Skin of body (tissue), 2 donors: ENCODE data around the gene ZNF536. TPM values are rescaled to one million over a fixed set of nuclear protein-coding genes. Genes with fewer than 3 reads are reported as not detected.

Experiments used
- DNase-seq: peaks from one replicate; lab custom pipeline; 2025; lab: John Stamatoyannopoulos, UW
- total RNA-seq: library from RNA; depleted of rRNA; stranded (reverse); fragments of >200 nt; gene quantifications from one replicate; pipeline ENCODE4 v1.2.3, GENCODE V29; 2014

ZNF536 gene
- 8.9 TPM for total RNA-seq

DNA sequence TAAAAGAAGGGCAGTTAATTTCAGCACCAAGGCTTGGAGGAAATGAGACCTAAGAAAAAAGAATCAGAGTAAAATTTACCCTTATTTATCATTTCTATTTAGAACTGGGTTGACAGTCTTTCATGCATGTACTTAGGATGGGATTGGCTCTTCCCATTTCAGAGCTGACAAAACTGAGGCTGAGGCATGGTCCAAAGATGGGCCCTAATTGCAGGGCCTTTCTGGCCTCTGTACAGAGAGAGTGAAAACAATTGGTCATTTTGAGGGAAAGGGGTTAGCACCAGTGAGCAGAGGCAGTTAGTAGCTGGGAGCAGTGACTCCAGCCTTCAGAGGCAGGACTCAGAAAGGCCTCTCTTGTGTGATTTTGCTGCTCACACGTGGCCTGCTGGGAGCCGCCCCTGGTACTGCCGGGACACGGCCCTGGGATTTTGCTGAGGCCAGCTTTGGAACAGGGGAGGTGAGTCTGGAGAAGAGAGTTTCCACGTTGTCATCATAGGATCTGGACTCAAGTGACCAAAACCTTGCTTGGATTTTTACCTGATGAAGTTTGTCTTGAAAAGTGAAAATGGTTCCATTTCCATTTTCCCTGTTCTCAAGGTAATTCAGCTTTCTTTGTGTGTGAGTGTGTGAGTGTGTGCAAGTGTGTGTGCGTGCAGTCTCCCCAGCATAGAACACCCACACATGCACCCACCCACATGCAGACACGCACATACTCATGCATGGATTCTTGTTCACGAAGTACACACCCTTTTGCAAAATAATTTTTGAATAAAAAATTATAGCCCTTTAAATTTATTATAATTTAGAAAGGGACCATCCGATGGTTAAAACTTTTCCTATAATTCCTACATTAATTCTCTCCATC lies at the start of gene ZNF536:
ZNF536 (plus strand) TSS at position 425 of the 865 bp plus-strand sequence. CDS start 71,179 bp downstream, outside the sequence.
- no peak for DNase-seq

DNA sequence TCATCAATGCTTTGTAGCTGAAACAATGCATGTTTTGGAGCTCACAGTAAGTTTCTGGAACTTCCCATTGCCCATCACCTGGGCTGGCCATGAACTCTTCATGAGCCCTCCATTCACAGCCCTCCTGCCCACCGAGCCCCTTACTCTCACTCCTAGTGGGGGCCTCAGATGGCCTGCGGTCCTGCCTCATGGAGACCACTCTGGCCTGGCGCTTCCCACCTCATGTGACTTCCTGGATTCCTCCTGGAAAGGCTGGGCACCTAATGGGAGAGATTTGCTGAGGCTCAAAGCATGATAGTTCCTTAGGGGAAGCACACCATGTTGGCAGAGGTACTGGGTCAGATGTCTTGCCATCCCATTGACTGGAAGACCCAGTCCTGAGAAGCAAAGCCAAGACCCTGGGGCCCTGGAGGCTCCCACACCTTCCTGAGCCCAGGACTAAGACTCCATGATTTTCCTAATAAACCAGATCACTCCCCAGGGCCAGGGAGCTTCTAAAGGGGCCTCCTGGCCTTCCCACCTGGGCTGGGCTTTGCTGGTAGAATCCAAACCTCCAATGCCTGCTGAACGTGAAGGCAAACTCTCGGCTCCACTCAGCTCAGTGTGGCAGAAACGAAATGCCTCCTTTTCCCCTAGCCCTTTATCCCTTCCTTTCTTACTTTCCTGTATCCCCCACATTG lies 49.4 kb upstream of the ZNF536 start:
- DNase-seq: no peak

DNA sequence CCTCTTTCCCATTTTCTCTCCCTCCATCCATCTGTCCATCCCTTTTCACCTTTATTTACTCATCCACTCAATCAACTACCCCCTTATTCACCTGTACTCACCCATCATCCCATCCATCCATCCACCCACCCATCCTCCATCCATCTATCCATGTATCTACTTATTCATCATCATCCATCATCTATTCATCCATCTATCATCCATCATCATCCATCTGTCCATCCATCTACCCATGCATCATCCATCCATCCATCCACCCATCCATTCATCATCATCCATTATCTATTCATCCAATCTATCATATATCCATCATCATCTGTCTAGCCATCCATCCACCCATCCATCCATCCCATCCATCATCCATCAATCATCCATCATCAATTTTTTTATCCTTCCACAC lies 48.3 kb upstream of the ZNF536 start:
- DNase-seq: no peak

DNA sequence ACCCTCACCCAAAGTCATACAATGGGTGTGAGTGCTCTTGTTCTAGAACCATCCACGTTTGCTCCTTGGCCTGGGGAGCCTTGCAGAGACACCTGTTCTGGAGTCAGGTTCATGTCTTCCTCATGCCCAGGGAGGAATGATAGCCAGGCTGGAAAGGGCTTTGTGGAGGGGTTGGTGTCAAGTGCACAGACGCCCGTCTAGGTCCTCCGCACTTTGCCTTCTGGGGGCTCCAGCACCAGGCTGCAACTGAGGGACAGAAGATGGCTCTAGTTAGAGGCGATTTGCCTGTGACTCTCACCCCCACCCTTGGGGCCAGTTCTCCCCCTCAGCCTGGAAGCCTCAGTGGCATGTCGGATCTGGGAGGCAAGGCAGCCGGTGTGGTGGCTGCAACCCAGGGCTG lies 47.2 kb upstream of the ZNF536 start:
- no peak for DNase-seq

DNA sequence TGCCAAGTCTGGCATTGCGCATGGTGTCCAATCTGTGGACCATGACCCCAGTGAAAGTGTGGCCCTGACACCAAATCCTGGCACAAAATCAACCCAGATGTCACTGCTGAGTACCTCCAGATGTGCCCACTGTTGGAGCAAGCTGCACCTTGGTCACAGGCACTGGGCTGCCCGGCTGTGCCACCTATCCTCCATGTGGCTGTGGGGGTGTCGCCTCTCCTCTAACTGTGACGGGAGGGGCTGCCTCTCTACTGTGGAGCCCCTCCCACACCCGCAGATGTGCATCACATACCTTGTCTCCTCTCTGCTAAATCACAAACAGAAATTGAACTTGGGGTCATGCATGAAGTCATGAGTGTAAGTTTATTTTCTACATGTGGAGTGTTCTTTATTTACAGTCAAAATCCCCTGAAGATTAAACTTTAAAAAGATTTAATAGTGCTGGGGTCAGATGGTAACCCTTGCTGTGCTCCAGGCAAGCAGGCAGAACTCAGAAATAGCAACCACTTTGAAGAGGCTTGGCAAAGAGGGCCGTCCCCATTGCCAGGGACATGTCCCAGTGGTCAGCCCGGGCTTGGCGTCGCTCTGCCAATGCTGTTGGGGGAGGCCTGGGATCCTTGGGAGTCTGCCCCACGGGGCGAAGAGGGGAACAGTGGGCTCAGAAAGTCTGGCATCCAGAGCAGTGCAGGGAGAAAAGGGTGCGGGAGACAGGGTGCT lies 46.4 kb upstream of the ZNF536 start:
- no peak for DNase-seq

DNA sequence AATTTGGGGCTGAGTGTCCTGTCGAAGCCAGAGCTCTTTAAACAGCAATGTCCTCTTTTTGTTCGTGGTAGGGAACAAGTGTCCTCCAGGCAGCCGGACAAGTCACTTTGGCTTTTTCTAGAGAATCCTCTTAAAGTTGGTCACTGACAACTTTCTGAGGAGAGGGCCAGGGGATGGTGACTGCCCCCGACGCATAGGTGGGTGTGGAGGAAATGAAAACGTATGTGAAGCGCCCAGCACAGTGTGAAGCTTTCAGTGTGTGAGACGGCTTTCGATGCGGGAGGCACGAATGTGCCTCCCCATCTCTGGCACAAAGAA lies 45.8 kb upstream of the ZNF536 start:
- no peak for DNase-seq

DNA sequence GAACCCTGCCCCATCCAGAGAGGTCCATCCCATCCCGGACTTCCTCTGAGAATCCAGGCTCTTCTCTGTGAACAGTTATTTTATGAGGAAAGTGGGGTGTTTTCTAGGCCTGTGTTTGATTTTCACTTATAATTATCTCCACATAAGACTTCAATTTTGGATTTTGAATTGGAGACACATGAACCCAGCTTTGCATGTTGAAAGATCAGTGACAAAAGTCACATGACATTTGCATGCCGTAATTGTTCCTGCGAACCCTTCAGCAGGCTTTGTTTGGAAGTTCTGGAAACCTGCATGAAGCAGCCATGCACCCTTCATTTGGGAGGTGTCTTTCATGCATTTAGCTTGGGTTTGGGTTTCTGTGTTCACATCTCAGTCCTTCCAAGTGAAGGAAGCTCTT lies 44.9 kb upstream of the ZNF536 start:
- DNase-seq: peak; percentile 74

DNA sequence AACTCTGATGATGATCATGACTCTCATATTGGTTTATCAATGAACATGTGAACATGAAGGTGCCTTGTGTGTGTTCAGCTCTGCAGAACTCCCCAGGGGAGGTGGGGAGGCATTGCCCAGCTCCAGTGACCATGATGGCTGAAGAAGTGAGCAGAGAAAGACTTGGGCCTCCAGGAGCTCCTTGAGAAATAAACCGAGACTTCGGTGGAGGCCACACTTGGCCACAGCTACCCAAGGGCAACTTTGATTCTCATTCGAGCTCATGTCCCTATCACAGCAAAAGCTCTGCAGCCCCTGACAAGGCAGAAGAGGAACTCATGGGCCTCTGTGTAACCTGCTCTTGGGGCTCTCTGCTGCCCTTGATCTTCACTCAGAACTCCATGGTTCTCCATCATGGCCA lies 44.1 kb upstream of the ZNF536 start:
- no peak for DNase-seq

DNA sequence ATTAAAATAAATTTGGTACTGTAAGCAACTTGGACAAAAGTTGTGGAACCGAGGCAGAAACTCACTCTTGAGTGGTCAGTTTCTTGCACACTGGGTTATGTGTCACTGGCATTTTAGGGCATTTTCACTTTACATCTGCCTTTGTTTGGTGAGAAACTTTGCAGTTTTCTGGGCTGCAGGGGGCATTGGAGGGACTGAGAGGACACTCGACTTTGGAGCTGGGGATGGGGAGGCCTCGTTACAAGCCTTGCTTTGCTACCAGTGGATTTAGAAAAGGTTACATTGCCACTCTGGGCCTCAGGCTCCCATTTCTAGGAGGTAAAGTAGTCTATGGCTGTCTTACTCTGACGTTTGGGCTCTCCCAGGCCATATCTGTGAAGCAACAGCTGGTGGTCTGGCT lies 41.9 kb upstream of the ZNF536 start:
- DNase-seq: no peak

DNA sequence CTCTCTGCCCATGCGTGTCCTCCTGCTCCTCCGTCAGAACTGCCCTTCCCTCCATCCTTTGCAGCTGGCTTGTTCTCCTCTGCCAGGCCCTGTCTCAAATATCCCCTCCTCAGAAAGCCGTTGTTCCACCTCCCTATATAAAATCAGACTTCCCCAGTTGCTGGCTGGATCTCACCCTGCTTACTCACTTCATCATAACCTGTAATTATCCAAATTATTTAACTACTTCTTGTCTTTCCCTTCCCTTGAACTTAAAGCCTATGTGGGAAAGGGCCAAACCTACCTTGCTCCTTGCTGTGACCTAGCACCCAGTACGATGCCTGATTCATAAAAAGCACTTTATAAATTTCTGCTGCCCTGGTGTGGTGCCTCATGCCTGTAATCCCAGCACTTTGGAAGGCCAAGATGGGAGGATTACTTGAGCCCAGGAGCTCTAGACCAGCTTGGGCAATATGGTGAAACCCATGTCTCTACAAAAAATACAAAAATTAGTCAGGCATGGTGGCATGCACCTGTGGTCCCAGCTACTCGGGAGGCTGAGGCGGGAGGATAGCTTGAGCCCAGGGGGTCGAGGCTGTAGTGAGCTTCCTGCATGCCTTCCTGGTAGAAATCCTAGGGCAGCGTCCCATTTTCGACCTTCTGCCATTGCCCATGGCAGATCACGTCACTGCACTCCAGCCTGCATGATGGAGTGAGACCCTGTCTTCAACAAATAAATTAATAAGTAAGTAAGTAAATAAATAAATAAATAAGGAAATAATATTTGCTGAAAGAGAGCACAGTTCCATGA lies 39.5 kb upstream of the ZNF536 start:
- DNase-seq: no peak

DNA sequence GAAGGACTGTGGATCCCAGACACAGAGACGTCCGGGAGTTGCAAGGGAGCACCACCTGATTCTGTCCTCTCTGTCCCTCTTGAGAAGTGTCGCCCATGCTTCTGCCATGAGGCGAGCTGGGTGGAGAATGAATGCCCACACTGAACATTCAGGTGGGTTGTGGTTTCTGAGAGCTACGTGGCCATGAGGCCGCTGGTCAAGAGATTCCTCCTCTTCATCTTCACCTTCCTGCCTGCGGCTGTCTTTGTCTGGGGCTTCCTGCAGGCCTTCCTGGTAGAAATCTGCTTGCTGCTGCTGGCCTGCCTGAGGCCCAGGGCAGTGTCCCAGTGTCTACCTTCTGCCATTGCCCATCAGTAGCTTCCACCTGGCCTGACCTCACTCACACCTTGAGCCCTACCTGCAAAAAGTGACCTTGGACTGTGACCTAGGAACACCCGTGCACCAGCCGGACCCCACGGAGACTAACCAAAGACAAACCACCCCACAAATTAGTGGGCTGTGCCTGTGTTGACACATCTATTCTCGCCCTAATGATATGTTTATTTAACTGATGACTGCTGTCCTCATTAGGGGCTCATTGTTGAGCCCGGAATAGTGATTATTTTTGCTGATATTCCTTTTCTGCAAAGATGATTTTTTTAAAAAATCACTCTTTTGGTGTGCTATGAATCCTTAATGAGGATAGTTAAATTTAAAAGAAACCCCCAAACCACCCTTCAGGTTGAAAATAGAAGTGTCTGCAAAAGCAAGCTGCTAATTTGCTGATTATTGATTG lies 38.7 kb upstream of the ZNF536 start:
- DNase-seq: no peak

DNA sequence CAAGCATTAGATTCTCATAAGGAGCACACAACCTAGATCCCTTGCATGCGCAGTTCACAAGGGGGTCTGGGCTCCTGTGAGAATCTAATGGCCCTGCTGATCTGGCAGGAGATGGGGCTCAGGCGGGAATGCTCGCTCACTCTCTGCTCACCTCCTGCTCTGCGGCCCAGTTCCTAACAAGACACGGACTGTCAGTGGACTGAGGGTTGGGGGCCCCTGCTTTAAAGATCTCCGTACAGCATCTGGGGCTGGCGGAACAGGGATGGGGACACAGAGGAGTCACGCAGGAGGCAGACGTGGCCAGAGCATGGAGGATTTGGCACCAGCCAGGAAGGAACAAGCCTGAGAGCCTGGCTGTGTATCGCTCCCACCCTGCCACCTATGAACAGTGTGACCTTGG lies 37.3 kb upstream of the ZNF536 start:
- no peak for DNase-seq

DNA sequence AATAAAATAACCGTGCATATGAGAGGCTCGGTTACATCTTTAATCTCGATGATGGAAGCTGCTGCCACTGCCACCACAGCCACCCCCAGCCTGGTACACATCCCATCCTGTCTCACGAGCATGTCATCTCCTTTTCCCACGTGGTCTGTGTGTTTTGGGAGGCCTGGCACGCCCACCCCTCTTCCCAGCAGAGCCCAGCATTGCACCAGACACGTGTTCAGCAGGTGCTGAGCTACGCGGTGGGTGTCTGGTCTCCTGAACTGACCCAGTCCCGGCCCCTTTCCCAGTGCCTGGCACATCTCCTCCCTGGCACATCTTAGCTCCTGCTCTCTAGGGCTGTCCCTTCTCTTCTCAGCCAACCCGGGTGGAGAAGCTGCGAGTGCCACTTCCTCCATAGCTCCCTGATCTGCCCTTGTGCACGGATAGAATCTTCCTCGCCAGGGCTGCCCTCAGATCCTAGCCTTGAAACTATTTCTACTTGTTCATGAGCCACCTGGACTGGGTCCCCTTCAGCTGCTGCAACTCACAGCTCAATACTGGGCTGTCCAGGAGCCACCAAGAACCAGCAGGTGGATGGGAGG lies 36.8 kb upstream of the ZNF536 start:
- no peak for DNase-seq

DNA sequence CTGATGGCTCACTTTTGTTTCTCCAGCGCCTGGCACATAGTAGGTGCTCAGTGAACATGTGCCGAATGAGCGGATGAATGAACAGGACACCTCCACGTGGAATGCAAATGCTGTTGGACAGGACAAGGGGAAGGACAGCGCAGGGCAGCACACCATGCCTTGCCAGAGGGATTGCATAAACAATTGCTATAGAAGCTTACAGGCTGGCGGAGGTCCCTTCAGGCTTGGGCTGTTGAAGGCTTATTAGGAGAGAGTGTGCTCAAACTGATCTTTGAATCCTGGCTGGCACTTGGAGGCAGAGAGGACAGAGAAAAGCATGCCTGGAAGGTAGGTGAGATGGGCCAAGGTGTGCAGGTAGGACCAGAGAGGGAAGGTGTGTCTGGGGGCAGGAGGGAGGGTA lies 35.9 kb upstream of the ZNF536 start:
- DNase-seq: no peak

DNA sequence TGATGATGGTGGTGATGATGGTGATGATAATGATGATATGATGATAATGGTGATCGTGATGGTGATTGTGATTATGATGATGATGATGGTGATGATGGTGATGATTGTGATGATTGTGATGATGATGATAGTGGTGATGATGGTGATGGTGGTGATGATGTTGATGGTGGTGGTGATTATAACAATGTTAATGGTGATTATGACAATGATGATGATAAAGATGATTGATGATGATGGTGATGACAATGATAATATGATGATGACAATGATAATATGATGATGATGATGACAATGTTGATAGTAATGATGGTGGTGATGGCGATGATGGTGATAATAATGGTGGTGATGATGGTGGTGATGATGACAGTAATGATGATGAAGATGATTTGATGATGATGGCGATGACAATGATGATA lies 34.1 kb upstream of the ZNF536 start:
- no peak for DNase-seq

DNA sequence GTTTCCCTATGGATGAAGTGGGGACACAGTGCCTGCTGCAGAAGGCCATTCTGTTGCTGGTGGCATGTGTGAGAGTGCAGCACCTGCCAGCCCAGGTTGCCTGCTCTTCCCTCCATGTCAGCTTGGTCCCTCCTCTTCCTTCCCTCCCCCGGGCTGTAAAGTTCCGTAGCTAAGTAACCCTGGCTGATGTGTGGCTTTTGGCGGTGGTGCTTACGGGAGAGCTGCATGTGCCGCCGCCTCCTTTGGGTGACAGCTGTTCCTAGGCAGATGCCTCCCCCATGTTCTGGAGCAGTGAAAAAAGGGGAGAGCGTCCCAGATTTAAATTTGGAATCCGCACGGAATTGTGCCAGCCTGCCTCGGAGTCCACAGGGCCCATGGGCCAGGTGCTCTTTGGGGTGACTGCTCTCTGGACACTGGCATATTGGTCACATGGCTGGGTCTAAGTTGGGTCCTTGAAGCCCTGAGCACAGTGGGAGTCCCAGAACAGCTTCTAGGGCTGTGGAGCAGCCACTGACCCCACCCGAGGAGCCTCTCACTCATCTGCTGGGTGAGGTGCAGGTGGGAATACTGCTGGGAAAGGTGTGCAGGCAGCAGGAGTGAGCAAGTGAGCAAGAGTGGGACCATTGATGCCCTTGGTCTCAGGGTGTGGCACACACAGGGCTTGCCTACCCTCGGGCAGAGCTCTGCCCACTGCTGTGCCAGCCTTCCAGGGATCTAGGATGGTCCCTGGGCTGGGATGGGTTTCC lies 33.1 kb upstream of the ZNF536 start:
- DNase-seq: no peak

DNA sequence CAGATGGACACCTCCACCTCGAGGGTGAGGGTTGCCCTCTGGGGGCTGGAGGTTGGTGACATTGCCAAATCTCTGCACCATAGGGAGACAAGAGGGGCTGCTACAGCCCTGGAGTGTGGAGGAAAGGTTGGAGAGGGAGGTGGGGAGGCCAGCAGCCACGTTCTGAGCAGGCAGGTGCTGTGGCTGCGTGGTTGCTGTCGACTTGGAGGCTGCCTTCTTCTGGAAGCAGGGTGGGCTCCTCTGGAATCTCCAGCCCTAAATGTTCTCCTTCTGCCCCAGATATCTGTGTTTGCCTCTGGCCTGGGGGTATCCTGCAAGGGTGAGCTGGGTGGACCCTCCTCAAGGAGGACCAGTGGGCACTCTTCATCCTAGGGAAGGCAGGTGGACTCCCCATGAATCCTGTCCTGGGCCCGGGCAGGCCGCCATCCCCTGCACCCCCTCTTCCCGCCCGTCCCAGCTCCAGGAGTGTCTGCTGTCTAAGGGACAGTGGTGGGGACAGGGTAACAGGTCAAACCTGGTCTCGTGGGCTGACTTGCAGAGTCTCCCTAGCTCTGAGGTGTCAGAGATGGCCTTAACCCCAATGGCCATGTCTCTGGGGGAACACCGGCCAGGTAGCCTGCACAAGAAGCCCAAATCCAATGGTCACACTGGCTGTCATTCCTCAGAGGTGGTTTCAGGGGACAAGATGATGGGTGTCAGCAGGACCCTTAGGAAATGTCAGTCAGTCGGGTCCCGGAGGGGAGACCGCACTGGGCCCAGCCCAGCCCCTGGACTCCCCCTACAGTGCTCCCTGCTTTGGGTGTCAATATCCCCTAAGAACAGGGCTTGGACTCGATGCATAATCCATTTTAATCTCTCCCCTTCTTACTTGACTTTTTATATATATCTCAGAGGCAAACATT lies 32.3 kb upstream of the ZNF536 start:
- DNase-seq: no peak

DNA sequence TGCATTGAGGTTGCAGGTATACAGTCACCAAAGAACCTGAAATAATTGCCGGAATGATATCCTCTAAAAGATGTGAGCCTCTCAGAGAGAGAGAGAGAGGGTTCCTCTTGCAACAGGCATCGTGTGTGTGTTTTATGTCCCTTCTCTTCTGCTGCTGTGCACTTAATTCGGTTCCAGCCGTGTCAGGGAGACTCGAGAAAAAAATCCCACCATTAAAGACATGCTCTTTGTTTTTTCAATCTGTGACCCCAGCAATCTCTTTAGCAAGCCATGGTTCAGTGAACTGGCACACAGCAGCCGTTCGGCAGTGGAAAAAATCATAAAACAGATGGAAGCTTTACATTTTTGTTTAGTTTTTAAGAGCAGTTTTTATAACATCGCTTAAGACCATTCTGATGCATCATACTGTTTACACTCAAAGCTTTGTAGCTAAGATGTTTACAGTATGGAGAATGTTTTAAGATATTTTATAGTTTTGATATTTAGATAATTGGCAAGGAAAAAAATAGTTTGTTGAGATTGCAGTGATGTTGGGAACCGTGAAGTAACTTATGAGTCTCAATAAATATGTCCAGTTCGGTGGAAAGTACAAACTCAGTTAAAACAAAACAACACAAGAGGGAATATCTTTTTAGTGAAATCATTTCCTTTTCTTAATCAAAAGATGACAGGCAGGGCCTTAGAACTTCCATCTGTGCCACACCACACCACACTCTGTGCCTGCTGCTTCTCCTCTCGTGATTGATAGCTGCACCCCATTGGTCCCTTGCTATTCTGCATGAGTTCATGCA lies 31.2 kb upstream of the ZNF536 start:
- DNase-seq: peak; percentile 90
